HepG2 (cell line): ENCODE results near the gene LYRM4. TPM values are rescaled to one million over a fixed set of nuclear protein-coding genes. Genes with fewer than 3 reads are reported as not detected.

ENCODE experiments used
- ATAC-seq: fragments of 200-7000 bp; cut with Tn5 transposase; 3 replicates; pipeline ENCODE4 v1.9.1; 2020; ENCODE audit warnings: mild to moderate bottlenecking, moderate library complexity
- BruUV-seq: library from RNA; stranded (reverse); fragments of 400-500 nt; replicated peaks from 2 replicates; lab custom pipeline; 2021; lab: Mats Ljungman, UMichigan
- CTCF ChIA-PET: fragments of 300-600 bp; formaldehyde crosslinking; extraction: SDS; loops from one replicate; lab custom pipeline; 2021; ENCODE audit warnings: low total read pairs, inconsistent platforms, low intra/inter-chr PET ratio; lab: Yijun Ruan, JAX
- POLR2A ChIA-PET: fragments of 350-600 bp; sonication (Branson Sonifier 250); formaldehyde crosslinking; loops from one replicate; lab custom pipeline; 2020; ENCODE audit warnings: antibody characterized with exemption, inconsistent platforms; lab: Yijun Ruan, JAX
- DNase-seq: peaks from one replicate; pipeline ENCODE4 v3.0.0-alpha.2; 2015; ENCODE audit warnings: low spot score
- FAIRE-seq: peaks from 3 replicates; lab custom pipeline; 2011; peaks lifted over from hg19 to GRCh38; lab: Jason Lieb, UNC
- H2AFZ ChIP-seq: one replicate; pipeline ENCODE4 v1.6.1; 2011; ENCODE audit warnings: low read length, inconsistent platforms
- H3K27ac ChIP-seq: fragments of 300-600 bp; 3 replicates; pipeline ENCODE4 v1.8.0; 2011; ENCODE audit warnings: mixed run types, mild to moderate bottlenecking, mixed read lengths, low read length, inconsistent platforms; ENCODE audit not compliant: insufficient read depth; ENCODE audit errors: extremely low read length
- H3K27me3 ChIP-seq, 2 experiments: fragments of 200-600 bp in 1 of 2; 2 replicates in 1 of 2; 3 replicates in 1 of 2; pipeline versions ENCODE4 v1.6.0 to v1.8.0; 2011; ENCODE audit warnings: low read length in 2 of 2, mild to moderate bottlenecking in 2 of 2, moderate library complexity in 2 of 2, inconsistent platforms in 1 of 2; ENCODE audit not compliant: insufficient read depth in 2 of 2, control insufficient read depth in 1 of 2
- H3K36me3 ChIP-seq, 2 experiments: fragments of 200-600 bp in 1 of 2; replicated peaks in 1 of 2; 2 replicates in 1 of 2; 3 replicates in 1 of 2; pipeline versions ENCODE4 v1.5.1 to v1.8.0; 2011; ENCODE audit warnings: low read length in 2 of 2, inconsistent platforms in 1 of 2; ENCODE audit not compliant: insufficient read depth in 2 of 2, control insufficient read depth in 1 of 2
- H3K4me1 ChIP-seq: 2 replicates; pipeline ENCODE4 v1.5.1; 2012; ENCODE audit warnings: low read length, inconsistent platforms; ENCODE audit not compliant: insufficient read depth
- H3K4me2 ChIP-seq: 2 replicates; pipeline ENCODE4 v1.6.0; 2011; ENCODE audit warnings: low read depth, low read length, inconsistent platforms
- H3K4me3 ChIP-seq, 3 experiments: fragments of 200-600 bp in 1 of 3; sonication (generic), shearing (Covaris generic) in 1 of 3; replicated peaks in 1 of 3; 2 replicates each; pipeline ENCODE4 v1.5.1; 2011 to 2016; ENCODE audit warnings: low read length in 3 of 3, inconsistent platforms in 2 of 3, low read depth in 2 of 3, mild to moderate bottlenecking in 2 of 3, control low read depth in 1 of 3, mixed read lengths in 1 of 3; ENCODE audit not compliant: insufficient read depth in 1 of 3
- H3K79me2 ChIP-seq: one replicate; pipeline ENCODE4 v1.6.1; 2011; ENCODE audit warnings: low read length, inconsistent platforms; ENCODE audit not compliant: insufficient read depth
- H3K9ac ChIP-seq: 2 replicates; pipeline ENCODE4 v1.6.0; 2011; ENCODE audit warnings: mild to moderate bottlenecking, low read depth, low read length, inconsistent platforms; ENCODE audit not compliant: insufficient read depth
- H3K9me3 ChIP-seq: 2 replicates; pipeline ENCODE4 v1.5.1; 2012; ENCODE audit warnings: mild to moderate bottlenecking, low read length
- H4K20me1 ChIP-seq: 2 replicates; pipeline ENCODE4 v1.6.0; 2011; ENCODE audit warnings: inconsistent platforms, mild to moderate bottlenecking, low read length, moderate library complexity; ENCODE audit not compliant: insufficient read depth
- CENPX ChIP-seq: sonication (generic); formaldehyde crosslinking; IDR thresholded peaks from 2 replicates; pipeline ENCODE4 v1.9.0; 2021; ENCODE audit warnings: mild to moderate bottlenecking, missing genetic modification reagents, moderate library complexity
- ELF1 ChIP-seq: sonication (generic); formaldehyde crosslinking; IDR thresholded peaks from 2 replicates; pipeline ENCODE4 v1.4.0; 2020; ENCODE audit warnings: missing genetic modification reagents
- FOXJ3 ChIP-seq: sonication (generic); formaldehyde crosslinking; IDR thresholded peaks from 2 replicates; pipeline ENCODE4 v1.4.0; 2020; ENCODE audit warnings: missing genetic modification reagents, mild to moderate bottlenecking, borderline replicate concordance
- GATAD2A ChIP-seq: IDR thresholded peaks from 2 replicates; pipeline ENCODE4 v1.6.1; 2016
- KAT8 ChIP-seq: IDR thresholded peaks from 2 replicates; pipeline ENCODE4 v1.6.1; 2016; ENCODE audit warnings: missing genetic modification reagents, missing compliant biosample characterization
- MEIS2 ChIP-seq: sonication (generic); formaldehyde crosslinking; IDR thresholded peaks from 2 replicates; pipeline ENCODE4 v1.9.0; 2021; ENCODE audit warnings: mild to moderate bottlenecking, missing genetic modification reagents
- NCOA2 ChIP-seq: sonication (generic); formaldehyde crosslinking; IDR thresholded peaks from 2 replicates; pipeline ENCODE4 v1.8.0; 2022; ENCODE audit warnings: inconsistent platforms
- NR1H2 ChIP-seq: sonication (generic); formaldehyde crosslinking; IDR thresholded peaks from 2 replicates; pipeline ENCODE4 v1.8.1; 2022; ENCODE audit warnings: low read depth, missing genetic modification reagents, borderline replicate concordance
- RCOR2 ChIP-seq: IDR thresholded peaks from 2 replicates; pipeline ENCODE4 v1.6.1; 2016; ENCODE audit warnings: missing biosample characterization, missing genetic modification reagents
- ZKSCAN8 ChIP-seq: IDR thresholded peaks from 2 replicates; pipeline ENCODE4 v1.6.1; 2016; ENCODE audit warnings: borderline replicate concordance, missing genetic modification reagents, missing compliant biosample characterization
- ZNF589 ChIP-seq: sonication (generic); formaldehyde crosslinking; conservative IDR thresholded peaks from 2 replicates; pipeline ENCODE4 v1.8.0; 2022; ENCODE audit warnings: mild to moderate bottlenecking, moderate library complexity, missing genetic modification reagents
- WGBS: methylation state at CpG from one replicate; pipeline ENCODE4 v1.1.6; 2017; ENCODE audit warnings: low lambda C conversion rate; 5-methylcytosine and 5-hydroxymethylcytosine counted together
- in situ Hi-C: cut with HindIII; loops from 2 replicates; pipeline ENCODE4 v1.10.0; 2017; ENCODE audit warnings: low pct_unique_long_range_greater_than_20kb; ENCODE audit not compliant: extremely low pct_ligation_motif_present
- intact Hi-C: fragments of 100-400 bp; cut with micrococcal nuclease; formaldehyde crosslinking; loops from one replicate; pipeline ENCODE4 v1.10.0; 2022; ENCODE audit not compliant: unreplicated experiment
- polyA plus RNA-seq, 8 experiments: library from polyadenylated mRNA; depleted of rRNA in 3 of 8; stranded (reverse) in 7 of 8; unstranded in 1 of 8; fragments of >200 nt; fragmentation: Illumina TruSeq in 4 of 8; extraction: Trizol in 4 of 8; gene quantifications; 2 replicates each; pipeline versions ENCODE4 v1.2.1 to v1.2.3, GENCODE V29; 2011 to 2016; ENCODE audit warnings: low read depth in 4 of 8, missing spikeins in 1 of 8, mixed read lengths in 1 of 8; ENCODE audit not compliant: insufficient read depth in 1 of 8
- total RNA-seq, 5 experiments: library from RNA; depleted of rRNA; stranded (reverse); fragments of >200 nt; fragmentation: Illumina TruSeq; extraction: Trizol; gene quantifications; 2 replicates each; pipeline ENCODE4 v1.2.3, GENCODE V29; 2016; ENCODE audit warnings: low read depth in 1 of 5
- TF ChIP-seq, protein P1 (sequence below): sonication (generic); formaldehyde crosslinking; IDR thresholded peaks from 2 replicates; pipeline ENCODE4 v1.4.0; 2020; ENCODE audit warnings: mild to moderate bottlenecking, low read depth, missing genetic modification reagents
- TF ChIP-seq, protein P2 (sequence below): sonication (generic); formaldehyde crosslinking; conservative IDR thresholded peaks from 2 replicates; pipeline ENCODE4 v1.4.0; 2020; ENCODE audit warnings: mild to moderate bottlenecking, missing genetic modification reagents, moderate library complexity
- TF ChIP-seq, protein P3 (sequence below), 2 experiments: fragments of 450-650 bp in 1 of 2; sonication (generic) in 1 of 2; formaldehyde crosslinking; IDR thresholded peaks; 2 replicates each; pipeline versions ENCODE4 v1.5.0 to v1.8.0; 2020 to 2022; ENCODE audit warnings: mild to moderate bottlenecking in 1 of 2, missing genetic modification reagents in 1 of 2
- TF ChIP-seq, protein P4 (sequence below): fragments of 450-650 bp; IDR thresholded peaks from 2 replicates; pipeline ENCODE4 v1.6.1; 2016

Gene LYRM4
- total and polyA plus RNA-seq, 2 of the 13 experiments (the other 11 are each of a cell fraction or from before 2014, with no cell fraction given): 64.6 to 67.5 TPM

DNA sequence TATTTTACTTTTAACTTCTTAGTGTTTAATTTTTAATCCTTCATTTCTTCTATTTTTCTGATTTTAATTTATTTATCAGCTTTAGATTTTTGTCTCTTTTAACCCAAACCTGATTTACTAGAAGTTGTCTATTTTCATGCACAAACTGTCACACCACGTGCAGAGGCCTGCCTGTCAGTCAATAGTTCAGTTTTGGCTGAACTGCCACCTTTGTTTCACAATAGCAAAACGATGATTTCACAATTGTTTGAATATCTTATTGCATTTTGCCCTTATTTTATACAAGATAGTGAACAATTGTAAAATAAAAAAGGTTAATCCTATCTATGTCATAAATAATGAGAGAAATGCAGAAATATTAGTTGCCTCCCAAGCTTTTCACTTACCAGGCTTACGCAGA is 199.6 kb downstream of the LYRM4 start:
- BruUV-seq: no TSS peak
- Histone ChIP-seq H2AFZ (no peak overlapping the region), H3K9me3 (no peaks in the 10 kb centered on the region), H3K36me3 (no peaks in the 10 kb centered on the region), H3K27me3 (no peaks in the 10 kb centered on the region), H3K4me2 (no peak overlapping the region), H3K4me1 (peaks cover 73% of the 10 kb centered on the region), H4K20me1 (no peaks in the 10 kb centered on the region), H3K4me3 (no peak overlapping the region), H3K79me2 (no peaks in the 10 kb centered on the region), H3K9ac (0 out of 2 replicates have a peak overlapping the region, but pooled peaks have one; percentile 9), H3K27ac (peak overlapping the region; percentile 87)
- FAIRE-seq (peak; percentile 12), ATAC-seq (no peak), DNase-seq (peak; percentile 64)
- ChIA-PET CTCF (no interaction called here), POLR2A (interaction anchor here (1.0 to 1.2 kb wide), 2 partner anchors 20 to 200 kb away, joined by 3 read pairs; partner anchors contain the start of genes FARS2 and LYRM4)
- WGBS: 33% methylated on average over 3 of the region's 3 CpGs
- in situ Hi-C loops: no loop called here
- intact Hi-C loops: no loop called here
- peak; percentile 73 for TF ChIP-seq KAT8 (CRISPR knock-in tag)
- TF ChIP-seq, protein P1, sequence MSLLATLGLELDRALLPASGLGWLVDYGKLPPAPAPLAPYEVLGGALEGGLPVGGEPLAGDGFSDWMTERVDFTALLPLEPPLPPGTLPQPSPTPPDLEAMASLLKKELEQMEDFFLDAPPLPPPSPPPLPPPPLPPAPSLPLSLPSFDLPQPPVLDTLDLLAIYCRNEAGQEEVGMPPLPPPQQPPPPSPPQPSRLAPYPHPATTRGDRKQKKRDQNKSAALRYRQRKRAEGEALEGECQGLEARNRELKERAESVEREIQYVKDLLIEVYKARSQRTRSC (CRISPR knock-in tag): no peak
- peak; percentile 53; the same call in 1 of the 2 replicates for TF ChIP-seq RCOR2 (CRISPR knock-in tag)
- no peak for TF ChIP-seq ELF1 (CRISPR knock-in tag)
- no peak for TF ChIP-seq ZNF589 (CRISPR knock-in tag)
- TF ChIP-seq NCOA2: peak; percentile 64; the same call in 1 of the 2 replicates
- TF ChIP-seq NR1H2 (CRISPR knock-in tag): no peak
- TF ChIP-seq, protein P2, sequence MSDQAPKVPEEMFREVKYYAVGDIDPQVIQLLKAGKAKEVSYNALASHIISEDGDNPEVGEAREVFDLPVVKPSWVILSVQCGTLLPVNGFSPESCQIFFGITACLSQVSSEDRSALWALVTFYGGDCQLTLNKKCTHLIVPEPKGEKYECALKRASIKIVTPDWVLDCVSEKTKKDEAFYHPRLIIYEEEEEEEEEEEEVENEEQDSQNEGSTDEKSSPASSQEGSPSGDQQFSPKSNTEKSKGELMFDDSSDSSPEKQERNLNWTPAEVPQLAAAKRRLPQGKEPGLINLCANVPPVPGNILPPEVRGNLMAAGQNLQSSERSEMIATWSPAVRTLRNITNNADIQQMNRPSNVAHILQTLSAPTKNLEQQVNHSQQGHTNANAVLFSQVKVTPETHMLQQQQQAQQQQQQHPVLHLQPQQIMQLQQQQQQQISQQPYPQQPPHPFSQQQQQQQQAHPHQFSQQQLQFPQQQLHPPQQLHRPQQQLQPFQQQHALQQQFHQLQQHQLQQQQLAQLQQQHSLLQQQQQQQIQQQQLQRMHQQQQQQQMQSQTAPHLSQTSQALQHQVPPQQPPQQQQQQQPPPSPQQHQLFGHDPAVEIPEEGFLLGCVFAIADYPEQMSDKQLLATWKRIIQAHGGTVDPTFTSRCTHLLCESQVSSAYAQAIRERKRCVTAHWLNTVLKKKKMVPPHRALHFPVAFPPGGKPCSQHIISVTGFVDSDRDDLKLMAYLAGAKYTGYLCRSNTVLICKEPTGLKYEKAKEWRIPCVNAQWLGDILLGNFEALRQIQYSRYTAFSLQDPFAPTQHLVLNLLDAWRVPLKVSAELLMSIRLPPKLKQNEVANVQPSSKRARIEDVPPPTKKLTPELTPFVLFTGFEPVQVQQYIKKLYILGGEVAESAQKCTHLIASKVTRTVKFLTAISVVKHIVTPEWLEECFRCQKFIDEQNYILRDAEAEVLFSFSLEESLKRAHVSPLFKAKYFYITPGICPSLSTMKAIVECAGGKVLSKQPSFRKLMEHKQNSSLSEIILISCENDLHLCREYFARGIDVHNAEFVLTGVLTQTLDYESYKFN: peak; percentile 78
- no peak for TF ChIP-seq ZKSCAN8 (CRISPR knock-in tag)
- TF ChIP-seq, protein P3, sequence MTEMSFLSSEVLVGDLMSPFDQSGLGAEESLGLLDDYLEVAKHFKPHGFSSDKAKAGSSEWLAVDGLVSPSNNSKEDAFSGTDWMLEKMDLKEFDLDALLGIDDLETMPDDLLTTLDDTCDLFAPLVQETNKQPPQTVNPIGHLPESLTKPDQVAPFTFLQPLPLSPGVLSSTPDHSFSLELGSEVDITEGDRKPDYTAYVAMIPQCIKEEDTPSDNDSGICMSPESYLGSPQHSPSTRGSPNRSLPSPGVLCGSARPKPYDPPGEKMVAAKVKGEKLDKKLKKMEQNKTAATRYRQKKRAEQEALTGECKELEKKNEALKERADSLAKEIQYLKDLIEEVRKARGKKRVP (CRISPR knock-in tag; IDR thresholded peaks at IDR 0.05): peak in 1 of 2 experiments; percentile 67; a peak in 2 of 4 replicates
- TF ChIP-seq, protein P4, sequence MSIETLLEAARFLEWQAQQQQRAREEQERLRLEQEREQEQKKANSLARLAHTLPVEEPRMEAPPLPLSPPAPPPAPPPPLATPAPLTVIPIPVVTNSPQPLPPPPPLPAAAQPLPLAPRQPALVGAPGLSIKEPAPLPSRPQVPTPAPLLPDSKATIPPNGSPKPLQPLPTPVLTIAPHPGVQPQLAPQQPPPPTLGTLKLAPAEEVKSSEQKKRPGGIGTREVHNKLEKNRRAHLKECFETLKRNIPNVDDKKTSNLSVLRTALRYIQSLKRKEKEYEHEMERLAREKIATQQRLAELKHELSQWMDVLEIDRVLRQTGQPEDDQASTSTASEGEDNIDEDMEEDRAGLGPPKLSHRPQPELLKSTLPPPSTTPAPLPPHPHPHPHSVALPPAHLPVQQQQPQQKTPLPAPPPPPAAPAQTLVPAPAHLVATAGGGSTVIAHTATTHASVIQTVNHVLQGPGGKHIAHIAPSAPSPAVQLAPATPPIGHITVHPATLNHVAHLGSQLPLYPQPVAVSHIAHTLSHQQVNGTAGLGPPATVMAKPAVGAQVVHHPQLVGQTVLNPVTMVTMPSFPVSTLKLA: peak; percentile 72
- TF ChIP-seq CENPX (CRISPR knock-in tag): no peak
- TF ChIP-seq FOXJ3: peak; percentile 75; the same call in 1 of the 2 replicates
- peak; percentile 96 for TF ChIP-seq GATAD2A (CRISPR knock-in tag)
- peak; percentile 73; the same call in 1 of the 2 replicates for TF ChIP-seq MEIS2
